ENCODE data around the gene HOXA5. TPM values are rescaled to one million over a fixed set of nuclear protein-coding genes. Genes with fewer than 3 reads are reported as not detected.

The HOXA5 gene
- total and polyA plus RNA-seq, 11 donors, result 0.07 to 2.8 (median 0.36) TPM; not detected in 7

GRCh38 chr7:27147199-27148030 is 3.9 kb upstream of the HOXA5 start, which contains the start of gene HOXA6:
Gene HOXA6, minus strand, starts transcription at chr7:27147774. Its CDS starts 25 bp downstream, at chr7:27147749.
- H3K27me3 ChIP-seq, result peaks cover 87 to 100% (median 99%) of the 10 kb centered on the region in 9 donors
- no peaks in the 10 kb centered on the region for H3K36me3 ChIP-seq
- intact Hi-C loops (cut with DNase I), result no loop called here
- H3K4me3 ChIP-seq, result peak within 1 kb of the TSS in 10 of 12 donors; percentile 17 to 48 (median 30)
- H3K9me3 ChIP-seq, result no peaks in the 10 kb centered on the region
- DNase-seq, result peak in 1 of 5 donors; percentile 62
- ATAC-seq, result no peak
- peaks cover 0 to 68% (median 23%) of the 10 kb centered on the region in 12 donors for H3K4me1 ChIP-seq
- TF ChIP-seq POLR2A (IDR thresholded peaks at IDR 0.05), result no peak
- H3K27ac ChIP-seq, result peak within 1 kb of the TSS in 1 of 12 donors; percentile 76
- 6 to 13% (median 6%) methylated on average over 28 to 63 of the region's 63 CpGs for WGBS, 4 donors

- intact Hi-C loops (cut with DNase I), result no loop called here
- WGBS, 4 donors, result 34 to 49% (median 35%) methylated on average over 5 of the region's 5 CpGs
- TF ChIP-seq POLR2A (IDR thresholded peaks at IDR 0.05) (no peak), CTCF (IDR thresholded peaks at IDR 0.05) (no peak)
- H3K9me3 ChIP-seq, result no peaks in the 10 kb centered on the region
- no peak overlapping the region for H3K4me3 ChIP-seq
- H3K27me3 ChIP-seq, result peaks cover 87 to 100% (median 99%) of the 10 kb centered on the region in 9 donors
- ATAC-seq (no peak), DNase-seq (no peak)
- no peaks in the 10 kb centered on the region for H3K36me3 ChIP-seq
- peaks cover 0 to 67% (median 23%) of the 10 kb centered on the region in 12 donors for H3K4me1 ChIP-seq
- H3K27ac ChIP-seq, result peak overlapping the region in 1 of 12 donors; percentile 76
Measured at GRCh38 chr7:27146491-27147198, 3.2 kb upstream of the HOXA5 start.

GRCh38 chr7:27145914-27146412 is 2.5 kb upstream of the HOXA5 start:
- no peaks in the 10 kb centered on the region for H3K9me3 ChIP-seq
- no peak for TF ChIP-seq CTCF (IDR thresholded peaks at IDR 0.05)
- TF ChIP-seq POLR2A (IDR thresholded peaks at IDR 0.05), result no peak
- peaks cover 0 to 60% (median 19%) of the 10 kb centered on the region in 12 donors for H3K4me1 ChIP-seq
- H3K27ac ChIP-seq, result no peak overlapping the region
- H3K27me3 ChIP-seq, result peaks cover 84 to 100% (median 98%) of the 10 kb centered on the region in 9 donors
- H3K4me3 ChIP-seq, result no peak overlapping the region
- 27 to 64% (median 37%) methylated on average over 11 of the region's 11 CpGs for WGBS, 4 donors
- H3K36me3 ChIP-seq, result no peaks in the 10 kb centered on the region
- peak in 1 of 5 donors; percentile 45 for DNase-seq
- no peak for ATAC-seq
- intact Hi-C loops (cut with DNase I), result no loop called here

- Histone ChIP-seq H3K9me3 (no peaks in the 10 kb centered on the region), H3K4me1 (peaks cover 0 to 53% (median 14%) of the 10 kb centered on the region in 12 donors), H3K27ac (no peak overlapping the region), H3K36me3 (no peaks in the 10 kb centered on the region), H3K27me3 (peaks cover 82 to 100% (median 98%) of the 10 kb centered on the region in 9 donors), H3K4me3 (peak overlapping the region in 1 of 12 donors; percentile 2)
- no peak for DNase-seq
- 20 to 44% (median 28%) methylated on average over 47 of the region's 47 CpGs for WGBS, 4 donors
- no peak for TF ChIP-seq CTCF (IDR thresholded peaks at IDR 0.05)
- TF ChIP-seq POLR2A (IDR thresholded peaks at IDR 0.05), result no peak
- intact Hi-C loops (cut with DNase I), result no loop called here
- ATAC-seq, result no peak
Measured at GRCh38 chr7:27145165-27145913, 1.9 kb upstream of the HOXA5 start.

Data from heart left ventricle (tissue), 16 donors.